Measurements from ENCODE around the gene PPP1R12B. TPM values are rescaled to one million over a fixed set of nuclear protein-coding genes. Genes with fewer than 3 reads are reported as not detected.
A peak's percentile ranks its signal among the peaks of the same experiment; 100 is the strongest.
"Not testable (repeated sequence)": the region's sequence is repeated elsewhere in the genome, so short reads cannot be mapped to it uniquely, and the experiment has no call there.

Gene PPP1R12B
- total RNA-seq, 2 donors from 2014 or later: 420 to 821 TPM

DNA sequence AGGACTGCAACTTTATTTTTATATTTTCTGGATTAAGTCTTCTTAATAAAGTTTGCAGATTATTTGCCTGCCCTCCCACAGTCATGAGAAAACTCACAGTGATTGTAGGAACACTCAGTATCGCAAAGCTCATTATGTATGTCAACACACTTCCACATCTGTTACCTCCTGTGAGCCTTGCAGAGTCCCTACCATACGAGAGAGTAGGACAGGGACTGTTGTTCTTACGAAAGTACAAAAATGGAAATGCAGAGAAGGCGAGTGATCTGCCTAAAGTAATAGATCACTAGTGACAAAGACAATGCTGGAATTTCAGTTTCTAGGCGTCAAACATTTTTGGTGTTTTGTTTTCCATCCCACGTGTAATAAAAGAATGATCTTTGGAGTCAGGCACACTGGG is 230.1 kb downstream of the PPP1R12B start:
- DNase-seq (ENCODE audit: low spot score): no peak
- H3K9me3 ChIP-seq: no peaks in the 10 kb centered on the region
- H3K27me3 ChIP-seq: no peaks in the 10 kb centered on the region
- no peak overlapping the region for H3K4me3 ChIP-seq
- H3K36me3 ChIP-seq: peaks cover 55% of the 10 kb centered on the region
- peaks cover 0 to 54% of the 10 kb centered on the region in 2 donors for H3K4me1 ChIP-seq
- H3K27ac ChIP-seq: peak overlapping the region; percentile 42 to 68
- TF ChIP-seq, protein P1, sequence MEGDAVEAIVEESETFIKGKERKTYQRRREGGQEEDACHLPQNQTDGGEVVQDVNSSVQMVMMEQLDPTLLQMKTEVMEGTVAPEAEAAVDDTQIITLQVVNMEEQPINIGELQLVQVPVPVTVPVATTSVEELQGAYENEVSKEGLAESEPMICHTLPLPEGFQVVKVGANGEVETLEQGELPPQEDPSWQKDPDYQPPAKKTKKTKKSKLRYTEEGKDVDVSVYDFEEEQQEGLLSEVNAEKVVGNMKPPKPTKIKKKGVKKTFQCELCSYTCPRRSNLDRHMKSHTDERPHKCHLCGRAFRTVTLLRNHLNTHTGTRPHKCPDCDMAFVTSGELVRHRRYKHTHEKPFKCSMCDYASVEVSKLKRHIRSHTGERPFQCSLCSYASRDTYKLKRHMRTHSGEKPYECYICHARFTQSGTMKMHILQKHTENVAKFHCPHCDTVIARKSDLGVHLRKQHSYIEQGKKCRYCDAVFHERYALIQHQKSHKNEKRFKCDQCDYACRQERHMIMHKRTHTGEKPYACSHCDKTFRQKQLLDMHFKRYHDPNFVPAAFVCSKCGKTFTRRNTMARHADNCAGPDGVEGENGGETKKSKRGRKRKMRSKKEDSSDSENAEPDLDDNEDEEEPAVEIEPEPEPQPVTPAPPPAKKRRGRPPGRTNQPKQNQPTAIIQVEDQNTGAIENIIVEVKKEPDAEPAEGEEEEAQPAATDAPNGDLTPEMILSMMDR (IDR thresholded peaks at IDR 0.05): no peak

- DNase-seq (ENCODE audit: low spot score): no peak
- peak overlapping the region; percentile 10 to 68 for H3K27ac ChIP-seq
- H3K27me3 ChIP-seq: no peaks in the 10 kb centered on the region
- H3K4me3 ChIP-seq: no peak overlapping the region
- H3K4me1 ChIP-seq: peaks cover 0 to 59% of the 10 kb centered on the region in 2 donors
- peaks cover 55% of the 10 kb centered on the region for H3K36me3 ChIP-seq
- H3K9me3 ChIP-seq: no peaks in the 10 kb centered on the region
- TF ChIP-seq, protein P1 (IDR thresholded peaks at IDR 0.05): no peak
Measured at GRCh38 chr1:202579806-202580205, 231.3 kb downstream of the PPP1R12B start.

DNA sequence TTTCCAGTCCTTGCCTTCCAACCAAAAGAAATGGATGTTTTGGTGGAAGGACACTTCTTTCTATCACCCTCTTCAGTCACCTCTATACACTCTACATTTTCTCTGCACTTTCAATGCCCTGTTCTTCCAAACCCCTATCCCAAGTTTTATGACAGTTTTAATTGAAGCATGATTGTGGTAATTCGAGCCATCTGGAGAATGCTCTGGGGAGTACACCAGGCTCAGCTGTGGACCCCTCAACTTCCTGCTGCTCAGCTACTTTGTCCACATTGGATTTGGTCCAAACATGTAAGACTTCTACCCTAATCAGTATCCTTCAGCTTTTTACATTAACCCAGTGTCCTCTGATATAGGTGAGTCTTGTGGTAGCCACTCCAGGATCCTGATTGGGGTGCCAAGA is 232.1 kb downstream of the PPP1R12B start:
- TF ChIP-seq, protein P1 (IDR thresholded peaks at IDR 0.05): no peak
- DNase-seq (ENCODE audit: low spot score): no peak
- no peaks in the 10 kb centered on the region for H3K27me3 ChIP-seq
- no peak overlapping the region for H3K4me3 ChIP-seq
- peak overlapping the region in 1 of 2 donors; percentile 68 for H3K27ac ChIP-seq
- no peaks in the 10 kb centered on the region for H3K9me3 ChIP-seq
- H3K4me1 ChIP-seq: peaks cover 0 to 64% of the 10 kb centered on the region in 2 donors
- peaks cover 47% of the 10 kb centered on the region for H3K36me3 ChIP-seq

GRCh38 chr1:202582350-202582749 is 233.9 kb downstream of the PPP1R12B start:
- Histone ChIP-seq H3K36me3 (peaks cover 42% of the 10 kb centered on the region), H3K4me1 (peaks cover 0 to 64% of the 10 kb centered on the region in 2 donors)
- H3K27ac ChIP-seq; H3K27me3 ChIP-seq; DNase-seq (ENCODE audit: low spot score); H3K4me3 ChIP-seq; H3K9me3 ChIP-seq: not testable (repeated sequence)

GRCh38 chr1:202584707-202585589 is 236.4 kb downstream of the PPP1R12B start:
- no peaks in the 10 kb centered on the region for H3K9me3 ChIP-seq
- no peak for DNase-seq (ENCODE audit: low spot score)
- peak overlapping the region in 1 of 2 donors; percentile 97 for H3K27ac ChIP-seq
- peaks cover 42% of the 10 kb centered on the region for H3K36me3 ChIP-seq
- no peak overlapping the region for H3K4me3 ChIP-seq
- H3K27me3 ChIP-seq: no peaks in the 10 kb centered on the region
- peaks cover 0 to 64% of the 10 kb centered on the region in 2 donors for H3K4me1 ChIP-seq
- TF ChIP-seq, protein P1 (IDR thresholded peaks at IDR 0.05): no peak

GRCh38 chr1:202585590-202585933 is 237.1 kb downstream of the PPP1R12B start:
- TF ChIP-seq, protein P1 (IDR thresholded peaks at IDR 0.05): no peak
- Histone ChIP-seq H3K9me3 (no peaks in the 10 kb centered on the region), H3K4me1 (peaks cover 0 to 64% of the 10 kb centered on the region in 2 donors), H3K27ac (peak overlapping the region; percentile 82 to 97), H3K4me3 (no peak overlapping the region), H3K36me3 (peaks cover 38% of the 10 kb centered on the region), H3K27me3 (no peaks in the 10 kb centered on the region)
- no peak for DNase-seq (ENCODE audit: low spot score)

Measured in right atrium auricular region (tissue), 2 donors.